DMS79 (cell line): ENCODE data around the gene KSR1.
"Not testable (repeated sequence)": the region's sequence is repeated elsewhere in the genome, so short reads cannot be mapped to it uniquely, and the experiment has no call there.

Source experiments
- DNase-seq: peaks from one replicate; lab custom pipeline; 2025; lab: John Stamatoyannopoulos, UW

Gene KSR1

GRCh38 chr17:27633312-27634025, 177.2 kb downstream of the KSR1 start:
- DNase-seq, result no peak

GRCh38 chr17:27634026-27634335, 177.7 kb downstream of the KSR1 start:
- DNase-seq, result no peak

- no peak for DNase-seq
Measured at GRCh38 chr17:27634776-27635175, 178.5 kb downstream of the KSR1 start.

GRCh38 chr17:27635275-27635823, 179.1 kb downstream of the KSR1 start:
- no peak for DNase-seq

- not testable (repeated sequence) for DNase-seq
Measured at GRCh38 chr17:27636005-27636520, 179.8 kb downstream of the KSR1 start.

GRCh38 chr17:27637818-27638217, 181.6 kb downstream of the KSR1 start:
- DNase-seq, result not testable (repeated sequence)

- not testable (repeated sequence) for DNase-seq
Measured at GRCh38 chr17:27638415-27638914, 182.2 kb downstream of the KSR1 start.

- DNase-seq, result no peak
Measured at GRCh38 chr17:27640790-27641189, 184.5 kb downstream of the KSR1 start.

GRCh38 chr17:27644586-27644985, 188.3 kb downstream of the KSR1 start:
- no peak for DNase-seq

GRCh38 chr17:27645621-27646020, 189.4 kb downstream of the KSR1 start:
- not testable (repeated sequence) for DNase-seq

- no peak for DNase-seq
Measured at GRCh38 chr17:27646232-27646631, 190.0 kb downstream of the KSR1 start.

GRCh38 chr17:27647765-27648164, 191.5 kb downstream of the KSR1 start:
- DNase-seq, result no peak

GRCh38 chr17:27649111-27649571, 192.9 kb downstream of the KSR1 start:
- DNase-seq, result not testable (repeated sequence)

GRCh38 chr17:27649929-27650328, 193.7 kb downstream of the KSR1 start:
- DNase-seq, result no peak

GRCh38 chr17:27650836-27651235, 194.6 kb downstream of the KSR1 start:
- no peak for DNase-seq

GRCh38 chr17:27651411-27652345, 195.4 kb downstream of the KSR1 start:
- DNase-seq, result no peak

- DNase-seq, result not testable (repeated sequence)
Measured at GRCh38 chr17:27653449-27653971, 197.3 kb downstream of the KSR1 start.

GRCh38 chr17:27654136-27654535, 197.9 kb downstream of the KSR1 start:
- no peak for DNase-seq

- peak; percentile 3 for DNase-seq
Measured at GRCh38 chr17:27654654-27655524, 198.6 kb downstream of the KSR1 start.

GRCh38 chr17:27655525-27656111, 199.4 kb downstream of the KSR1 start:
- DNase-seq, result not testable (repeated sequence)

- DNase-seq, result not testable (repeated sequence)
Measured at GRCh38 chr17:27656620-27657019, 200.4 kb downstream of the KSR1 start.
